ENCODE results near the gene SOAT2. TPM values are rescaled to one million over a fixed set of nuclear protein-coding genes. Genes with fewer than 3 reads are reported as not detected.

SOAT2 gene
- total RNA-seq, 1 donor from 2014 or later: not detected

- Mint-ChIP-seq H3K36me3 (ENCODE audit: low read depth, unreplicated experiment) (peaks cover 35% of the 10 kb centered on the region), H3K27me3 (ENCODE audit: unreplicated experiment) (peaks cover 19% of the 10 kb centered on the region), H3K4me1 (ENCODE audit: unreplicated experiment) (peaks cover 46% of the 10 kb centered on the region), H3K27ac (ENCODE audit: unreplicated experiment) (no peak overlapping the region), H3K9me3 (ENCODE audit: unreplicated experiment) (no peaks in the 10 kb centered on the region), H3K4me3 (ENCODE audit: unreplicated experiment) (no peak overlapping the region)
- DNase-seq (ENCODE audit: low spot score): no peak
- no peak for TF ChIP-seq CTCF (IDR thresholded peaks at IDR 0.05; ENCODE audit: unreplicated experiment)
Observed at GRCh38 chr12:53069621-53070410, 33.5 kb upstream of the SOAT2 start.

GRCh38 chr12:53070877-53071492 lies 32.3 kb upstream of the SOAT2 start:
- no peak for DNase-seq (ENCODE audit: low spot score)
- TF ChIP-seq CTCF (IDR thresholded peaks at IDR 0.05; ENCODE audit: unreplicated experiment): no peak
- H3K36me3 Mint-ChIP-seq (ENCODE audit: low read depth, unreplicated experiment): peaks cover 40% of the 10 kb centered on the region
- H3K27me3 Mint-ChIP-seq (ENCODE audit: unreplicated experiment): peaks cover 16% of the 10 kb centered on the region
- H3K4me3 Mint-ChIP-seq (ENCODE audit: unreplicated experiment): no peak overlapping the region
- no peaks in the 10 kb centered on the region for H3K9me3 Mint-ChIP-seq (ENCODE audit: unreplicated experiment)
- H3K27ac Mint-ChIP-seq (ENCODE audit: unreplicated experiment): peak overlapping the region; percentile 54
- H3K4me1 Mint-ChIP-seq (ENCODE audit: unreplicated experiment): peaks cover 36% of the 10 kb centered on the region

- Mint-ChIP-seq H3K9me3 (ENCODE audit: unreplicated experiment) (no peaks in the 10 kb centered on the region), H3K4me1 (ENCODE audit: unreplicated experiment) (peaks cover 28% of the 10 kb centered on the region), H3K36me3 (ENCODE audit: low read depth, unreplicated experiment) (peaks cover 43% of the 10 kb centered on the region), H3K4me3 (ENCODE audit: unreplicated experiment) (no peak overlapping the region), H3K27me3 (ENCODE audit: unreplicated experiment) (peaks cover 12% of the 10 kb centered on the region), H3K27ac (ENCODE audit: unreplicated experiment) (peak overlapping the region; percentile 42)
- DNase-seq (ENCODE audit: low spot score): no peak
- no peak for TF ChIP-seq CTCF (IDR thresholded peaks at IDR 0.05; ENCODE audit: unreplicated experiment)
Observed at GRCh38 chr12:53071591-53072551, 31.4 kb upstream of the SOAT2 start.

- H3K4me3 Mint-ChIP-seq (ENCODE audit: unreplicated experiment): no peak overlapping the region
- peaks cover 26% of the 10 kb centered on the region for H3K4me1 Mint-ChIP-seq (ENCODE audit: unreplicated experiment)
Observed at GRCh38 chr12:53073881-53074280, 29.4 kb upstream of the SOAT2 start.

More at GRCh38 chr12:53073881-53074280, 29.4 kb upstream of the SOAT2 start:
- Mint-ChIP-seq H3K9me3 (ENCODE audit: unreplicated experiment) (no peaks in the 10 kb centered on the region), H3K27me3 (ENCODE audit: unreplicated experiment) (peaks cover 9% of the 10 kb centered on the region), H3K36me3 (ENCODE audit: low read depth, unreplicated experiment) (peaks cover 43% of the 10 kb centered on the region), H3K27ac (ENCODE audit: unreplicated experiment) (no peak overlapping the region)
- DNase-seq (ENCODE audit: low spot score): no peak
- TF ChIP-seq CTCF (IDR thresholded peaks at IDR 0.05; ENCODE audit: unreplicated experiment): no peak

All from endothelial cell (in vitro differentiated cells).